Erythroblast (primary cell): ENCODE data around the gene LNPEP.

Experiments used
- GATA1 ChIP-seq: IDR thresholded peaks from 2 replicates; pipeline ENCODE4 v1.6.1; 2011; ENCODE audit warnings: low read depth, mild to moderate bottlenecking, control low read depth, low read length, moderate library complexity
- POLR2A ChIP-seq: IDR thresholded peaks from 2 replicates; pipeline ENCODE4 v1.6.1; 2011; ENCODE audit warnings: mild to moderate bottlenecking, low read length

DNA sequence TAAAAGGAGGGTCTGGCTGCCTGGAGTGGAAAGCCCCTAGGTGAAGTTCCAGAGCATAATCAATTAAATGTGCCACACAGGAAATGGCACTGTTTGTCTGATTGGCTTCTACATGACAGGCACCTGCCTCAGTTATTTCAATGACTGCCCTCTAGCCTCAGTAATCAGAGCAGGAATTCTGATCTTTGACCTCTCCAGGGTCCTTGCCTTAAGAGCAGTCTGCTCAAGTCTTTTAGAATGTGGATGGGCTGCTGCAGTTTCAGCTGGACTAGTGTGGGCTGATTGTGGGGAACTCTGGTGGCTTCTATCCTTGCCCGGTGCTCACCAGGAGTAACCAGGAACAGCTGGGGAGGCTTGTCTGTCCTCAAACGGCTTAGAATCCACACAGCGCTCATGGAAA is 107.6 kb downstream of the LNPEP start:
- TF ChIP-seq POLR2A (no peak), GATA1 (no peak)
